HG03280 (cell line): ENCODE results near the gene MID1.

Experiments used
- ATAC-seq: cut with Tn5 transposase; IDR thresholded peaks from one replicate; pipeline ENCODE4 v1.9.1; 2021; ENCODE audit warnings: mild to moderate bottlenecking, moderate library complexity; ENCODE audit not compliant: unreplicated experiment

The MID1 gene

DNA sequence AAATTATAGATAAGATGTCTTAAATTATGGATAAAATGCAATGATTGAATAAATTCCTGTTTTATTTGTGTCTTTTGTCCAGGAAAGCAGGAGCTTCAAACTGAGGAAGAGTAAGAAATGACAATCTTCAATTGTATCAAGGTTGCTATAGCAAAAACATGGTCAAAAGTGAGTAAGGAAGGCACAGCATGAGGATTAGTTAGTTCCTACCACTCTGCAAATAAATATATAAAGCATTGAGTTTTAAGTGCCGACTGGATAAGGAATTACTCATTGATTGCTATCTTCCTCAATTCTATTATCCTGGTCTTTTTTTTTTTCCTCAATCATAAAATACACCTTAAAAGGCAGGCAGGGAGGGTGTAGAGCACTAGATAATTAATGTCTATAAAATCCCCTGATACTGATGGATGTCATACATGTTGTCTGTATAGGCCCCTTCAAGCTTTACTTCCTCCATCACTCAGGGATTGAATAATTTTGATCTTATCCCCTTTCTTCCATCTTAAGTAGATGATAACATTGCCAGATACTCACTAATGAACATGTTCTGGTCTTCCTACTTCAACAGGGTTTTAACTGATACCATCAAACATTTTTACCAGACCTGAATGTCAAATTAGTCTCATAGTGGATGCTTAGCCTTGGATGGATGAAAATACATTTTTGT lies 86.6 kb downstream of the MID1 start:
- no peak for ATAC-seq

DNA sequence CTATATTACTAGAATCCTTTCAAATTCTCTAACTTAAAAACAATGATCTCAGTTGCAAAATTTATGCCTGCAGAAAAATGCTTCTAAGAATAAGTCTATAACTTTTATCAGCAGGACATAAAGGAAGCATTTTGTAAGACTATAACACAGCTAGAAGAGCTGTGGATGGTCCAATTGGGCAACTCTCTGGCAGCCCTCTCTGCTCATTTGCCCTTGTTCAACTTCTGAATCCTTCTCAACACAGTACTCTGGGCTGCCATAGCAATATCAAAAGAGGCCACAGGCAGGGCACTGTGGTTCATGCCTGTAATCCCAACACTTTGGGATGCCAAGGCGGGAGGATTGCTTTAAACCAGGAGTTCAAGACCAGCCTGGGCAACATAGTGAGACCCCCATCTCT lies 88.5 kb downstream of the MID1 start:
- ATAC-seq: no peak

DNA sequence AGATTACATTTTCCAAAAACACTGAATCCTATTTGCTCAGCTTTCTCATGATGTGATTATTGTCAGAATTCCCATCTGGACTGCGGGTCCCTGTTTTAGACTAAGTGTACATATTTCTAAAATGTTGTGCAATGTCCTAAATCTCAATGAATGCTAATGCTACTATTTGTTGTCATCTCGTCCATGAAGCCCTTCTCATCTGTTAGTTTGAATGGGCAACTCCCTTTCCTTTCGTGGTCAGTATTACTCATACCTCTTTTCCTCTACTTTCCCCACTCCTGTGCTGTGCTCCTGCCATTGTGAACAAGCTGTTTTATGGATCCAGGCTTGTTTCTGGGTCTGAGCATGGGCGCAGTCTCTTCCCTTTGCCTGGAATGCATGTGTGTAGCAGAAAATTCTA lies 91.0 kb downstream of the MID1 start:
- no peak for ATAC-seq

DNA sequence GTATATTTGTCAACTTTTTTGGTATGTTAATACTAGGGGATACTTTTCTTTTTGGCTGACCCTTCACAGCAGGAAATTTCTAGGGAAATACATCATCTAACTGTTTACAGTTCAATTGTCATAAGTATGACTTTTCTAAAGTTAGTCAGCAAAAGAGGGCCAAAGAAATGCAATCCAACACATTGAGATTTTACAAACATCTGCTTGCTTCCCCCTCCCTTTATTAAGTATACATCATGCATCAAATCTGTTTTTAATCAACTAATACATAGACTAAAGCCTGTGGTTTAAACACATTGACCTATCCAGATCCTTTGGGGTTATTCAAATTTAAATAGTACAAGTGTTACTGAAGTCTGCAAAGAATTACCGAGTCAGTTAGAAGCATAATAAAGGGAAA lies 93.9 kb downstream of the MID1 start:
- ATAC-seq: no peak

DNA sequence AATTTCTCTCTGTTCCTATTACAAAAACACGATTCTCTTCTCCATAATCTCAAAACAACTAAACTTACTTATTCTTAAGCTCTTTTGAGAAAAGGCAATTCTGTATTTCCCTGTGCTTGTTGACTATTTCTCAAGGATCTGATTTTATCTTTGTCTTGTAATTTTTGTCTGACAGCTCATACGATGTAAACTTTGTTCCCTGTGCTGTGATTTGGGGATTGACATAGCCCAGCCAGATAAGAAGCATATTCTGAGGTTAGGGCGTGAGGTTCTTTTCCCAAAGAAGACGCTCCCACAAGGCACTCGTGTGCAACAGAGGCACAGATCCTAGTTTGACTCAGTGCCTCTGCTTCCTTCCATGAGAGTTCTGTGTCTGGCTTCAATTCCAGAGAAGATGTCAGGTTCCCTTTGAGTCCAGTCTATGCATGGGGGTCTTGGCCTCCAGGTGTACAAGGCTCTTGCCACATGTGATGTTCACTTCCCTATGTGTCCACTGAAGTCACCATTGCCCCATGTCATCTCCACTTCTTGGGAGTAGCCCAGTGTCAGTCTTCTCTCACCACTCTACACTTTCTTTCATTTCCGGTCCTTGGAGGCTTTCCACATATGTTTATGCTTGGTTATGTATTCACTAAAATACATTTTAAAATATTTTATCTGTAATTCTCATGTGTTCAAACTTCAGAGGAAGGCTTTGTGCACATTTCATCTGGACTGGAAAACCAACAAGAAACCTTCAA lies 94.8 kb downstream of the MID1 start:
- no peak for ATAC-seq

DNA sequence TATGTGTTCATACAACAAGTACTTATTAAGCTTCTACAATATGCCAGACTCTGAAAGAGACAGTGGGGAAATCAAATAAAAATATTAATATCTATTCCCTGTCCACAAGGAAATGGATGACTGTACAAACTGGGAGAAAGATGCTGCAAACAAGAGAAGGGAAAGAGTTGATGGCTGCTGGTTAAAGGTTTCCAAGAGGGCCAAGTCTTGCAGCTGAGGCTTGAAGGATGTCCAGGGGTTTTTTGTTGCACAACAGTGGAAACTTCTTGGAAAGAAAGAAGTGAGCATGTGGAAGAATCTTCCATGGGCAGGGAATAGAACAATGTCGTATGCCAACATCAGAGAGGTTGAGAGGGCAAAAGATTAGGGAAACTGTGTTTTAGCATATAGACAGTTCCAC lies 95.8 kb downstream of the MID1 start:
- ATAC-seq: no peak

DNA sequence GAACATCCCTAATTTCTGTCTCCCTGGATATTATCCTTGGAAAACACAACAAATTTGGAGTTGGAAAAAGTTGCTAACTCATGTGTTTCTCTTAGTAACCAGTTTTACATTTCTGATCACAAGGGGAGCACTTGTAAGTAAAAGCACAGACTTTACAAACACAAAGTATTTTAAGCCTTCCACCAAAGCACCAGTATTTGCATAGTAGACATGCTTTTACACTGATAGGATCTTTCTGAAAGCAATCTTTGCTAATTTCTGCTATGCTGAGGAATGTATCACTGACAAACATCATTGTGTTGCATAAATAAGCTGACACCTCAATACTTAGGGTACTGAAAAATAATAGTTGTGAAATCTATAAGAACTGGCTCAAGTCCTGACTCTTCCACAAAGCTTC lies 100.6 kb downstream of the MID1 start:
- no peak for ATAC-seq

DNA sequence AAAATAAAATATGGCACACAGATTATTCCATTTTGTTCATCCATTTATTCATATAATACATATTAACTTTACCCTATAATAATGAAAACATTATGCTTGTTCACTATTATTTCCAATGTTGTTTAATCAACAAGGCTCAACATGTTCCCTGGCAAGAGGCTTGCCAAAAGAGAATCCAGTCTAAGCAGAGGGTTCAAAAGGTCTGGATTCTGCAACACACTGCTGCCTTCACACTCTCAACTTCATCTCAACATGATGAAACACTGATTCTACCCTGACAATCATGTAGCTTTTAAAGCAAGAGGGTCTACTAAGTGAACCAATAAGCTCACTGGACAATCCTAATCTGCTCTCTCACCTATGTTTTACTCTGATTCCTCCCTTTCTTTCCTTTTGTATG lies 101.1 kb downstream of the MID1 start:
- no peak for ATAC-seq

DNA sequence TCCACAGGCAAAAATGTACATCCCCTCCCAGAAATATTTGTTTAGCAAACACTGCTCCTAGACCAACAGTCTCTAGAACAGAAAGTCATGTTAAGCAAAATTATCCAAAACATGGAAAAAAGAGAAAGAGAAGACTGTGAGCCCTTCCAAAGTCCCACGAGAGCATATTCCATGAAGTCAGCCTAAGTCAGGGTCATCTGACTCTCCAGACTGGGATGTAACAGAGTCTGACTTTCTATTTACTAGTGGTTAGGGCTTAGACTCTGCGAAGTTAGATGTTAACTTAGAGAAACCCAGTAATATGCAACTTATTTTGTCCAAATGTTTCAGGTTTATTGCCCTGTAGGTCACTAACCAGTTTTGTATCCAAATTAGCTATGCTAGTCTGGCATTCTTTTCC lies 102.3 kb downstream of the MID1 start:
- ATAC-seq: no peak

DNA sequence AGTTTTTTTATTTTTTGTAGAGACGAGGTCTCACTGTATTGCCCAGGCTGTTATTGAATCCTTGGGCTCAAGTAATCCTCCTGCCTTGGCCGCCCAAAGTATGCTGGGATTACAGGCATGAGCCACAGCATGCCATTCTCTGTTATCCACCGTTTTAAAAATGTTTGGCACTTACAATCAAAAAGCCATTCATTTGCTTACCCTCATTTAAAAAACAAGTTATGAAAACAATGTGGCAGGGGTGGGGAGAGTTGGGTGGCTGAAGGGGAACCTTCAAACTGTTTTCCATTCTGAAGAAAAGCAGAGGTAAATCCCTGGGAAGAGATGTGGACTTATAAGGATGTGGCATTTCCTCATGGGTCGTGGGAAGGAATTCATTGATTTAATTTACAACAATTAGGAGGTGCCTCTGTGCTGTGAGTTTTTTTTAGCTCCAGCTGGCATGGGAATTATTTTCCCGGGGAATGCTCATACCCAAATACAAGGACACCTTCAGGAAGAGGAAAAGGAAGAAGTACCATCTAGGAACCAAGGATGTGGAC lies 103.5 kb downstream of the MID1 start:
- no peak for ATAC-seq

DNA sequence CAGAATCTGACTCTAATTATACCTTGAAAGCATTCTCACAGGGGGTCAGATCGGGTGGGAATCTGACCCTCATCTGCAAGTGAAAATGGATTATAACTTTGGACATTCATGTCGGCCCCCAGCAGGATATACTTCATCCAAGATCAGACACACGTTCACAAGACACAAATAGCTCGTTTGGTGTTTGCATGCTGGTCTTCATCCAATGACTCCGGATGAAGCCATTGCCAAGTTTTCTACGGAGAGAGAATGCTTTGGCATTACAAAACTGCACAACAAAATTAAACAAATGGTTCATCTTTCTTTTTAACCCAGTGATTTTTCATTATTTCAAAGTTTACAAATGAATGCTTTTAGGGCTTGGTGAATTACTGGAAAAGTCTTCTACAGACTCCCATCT lies 105.5 kb downstream of the MID1 start:
- no peak for ATAC-seq

DNA sequence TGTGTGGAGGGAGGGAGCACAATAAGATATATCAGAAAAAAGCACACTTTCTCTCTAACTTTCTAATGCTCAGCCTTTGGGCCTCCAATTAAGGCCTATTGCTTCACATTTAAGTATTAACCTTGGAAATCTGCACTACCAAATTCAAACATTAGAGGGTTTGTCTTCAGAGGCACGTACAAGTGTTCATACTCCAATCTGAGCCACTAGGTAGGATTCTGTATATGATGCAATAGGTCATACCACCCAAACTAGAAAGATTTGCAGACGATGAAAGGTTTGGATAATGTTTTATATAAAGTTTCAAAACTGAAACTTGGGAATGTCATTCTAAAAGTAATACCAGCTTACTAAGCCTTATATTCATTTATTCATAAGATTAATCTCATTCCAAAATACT lies 106.4 kb downstream of the MID1 start:
- ATAC-seq: no peak

DNA sequence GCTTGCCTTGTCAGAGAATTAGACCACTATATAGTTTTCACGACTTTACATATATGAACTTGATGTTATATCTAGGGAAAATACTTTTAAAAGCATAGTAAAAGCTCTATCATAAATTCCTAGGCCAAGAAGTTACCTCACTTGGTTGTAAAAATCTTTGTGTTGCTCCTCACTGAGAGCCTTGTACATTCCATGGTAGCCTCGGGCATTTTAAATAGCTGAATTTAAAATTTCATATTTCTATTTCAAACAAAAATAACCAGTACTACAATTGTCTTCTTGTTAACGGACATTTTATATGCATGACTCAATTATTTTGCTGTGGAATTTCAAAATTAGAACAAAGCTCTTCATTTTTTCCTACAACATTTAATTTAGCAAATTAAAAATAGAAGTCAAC lies 107.6 kb downstream of the MID1 start:
- no peak for ATAC-seq

DNA sequence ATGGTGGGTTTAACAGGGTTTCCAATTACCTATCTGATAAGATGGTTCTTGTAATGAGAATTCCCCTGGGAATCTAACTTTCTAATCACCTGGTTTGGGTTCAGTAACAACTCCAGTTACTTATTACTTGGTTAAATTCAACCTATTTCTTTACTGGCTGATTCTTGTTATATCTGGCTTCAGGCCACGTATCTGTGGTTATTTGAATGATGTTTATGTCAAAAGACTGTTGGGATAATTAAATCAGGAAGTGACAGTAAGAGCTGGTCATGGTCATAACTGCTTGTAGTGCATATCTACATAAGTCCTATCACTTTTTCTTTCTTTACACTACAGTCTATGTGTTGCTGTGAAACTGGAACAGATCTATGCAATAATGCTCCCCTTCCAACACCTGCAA lies 108.1 kb downstream of the MID1 start:
- ATAC-seq: no peak

DNA sequence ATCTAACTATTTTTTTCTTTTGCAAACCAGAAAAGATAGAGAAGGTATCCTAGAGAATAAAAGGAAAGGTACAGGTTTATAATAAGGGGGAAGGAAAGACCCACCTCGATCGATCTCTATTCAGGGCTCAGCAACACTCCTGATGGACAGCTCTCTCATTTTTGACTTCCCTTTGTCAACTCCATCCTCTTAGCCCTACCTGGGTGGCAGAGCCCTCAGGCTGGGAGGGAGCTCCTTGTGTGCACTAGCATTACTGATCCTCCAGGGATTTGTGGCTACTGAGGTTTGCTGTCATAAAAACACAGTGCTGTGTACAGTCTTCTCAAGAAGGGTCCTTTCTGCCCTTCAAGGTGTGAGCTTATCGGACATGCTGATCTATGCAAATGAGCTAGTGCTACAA lies 111.0 kb downstream of the MID1 start:
- no peak for ATAC-seq

DNA sequence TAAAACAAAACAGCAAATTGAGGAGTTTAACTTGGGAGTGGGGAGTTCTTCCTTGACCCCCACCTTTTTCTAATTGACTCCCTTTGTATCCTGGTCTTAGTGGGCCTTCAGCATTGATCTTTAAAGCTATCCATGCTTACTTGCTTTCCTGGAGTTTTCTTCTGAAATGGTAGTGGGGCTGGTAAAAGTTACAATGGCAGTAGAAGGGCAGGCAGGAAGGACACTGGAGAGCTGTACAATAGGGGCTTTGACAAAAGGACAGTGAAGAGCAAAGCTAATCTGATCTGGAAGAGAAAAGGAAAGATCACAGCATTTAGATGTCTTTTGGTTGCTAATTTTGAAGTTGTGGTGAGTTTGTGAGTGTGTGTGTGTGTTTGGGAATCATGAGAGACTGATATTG lies 111.5 kb downstream of the MID1 start:
- ATAC-seq: no peak

DNA sequence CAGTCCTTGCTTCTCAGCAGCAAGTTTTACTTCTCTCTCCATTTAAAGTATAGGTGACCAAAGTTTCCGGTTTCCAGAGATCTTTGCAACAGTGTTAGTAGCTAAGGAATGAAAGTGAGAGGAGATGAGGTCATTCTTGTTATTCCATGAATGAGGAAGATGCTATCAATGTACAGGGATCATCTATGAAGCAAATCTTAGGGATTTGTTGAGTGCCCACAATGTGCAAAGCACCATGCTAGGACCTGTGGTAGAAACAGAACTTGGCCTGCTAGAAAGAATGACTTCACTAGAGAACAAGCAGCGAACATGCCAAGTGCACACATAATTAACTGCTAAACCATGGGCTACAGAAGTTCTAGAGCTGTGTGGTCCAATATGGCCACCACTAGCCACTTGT lies 112.5 kb downstream of the MID1 start:
- no peak for ATAC-seq

DNA sequence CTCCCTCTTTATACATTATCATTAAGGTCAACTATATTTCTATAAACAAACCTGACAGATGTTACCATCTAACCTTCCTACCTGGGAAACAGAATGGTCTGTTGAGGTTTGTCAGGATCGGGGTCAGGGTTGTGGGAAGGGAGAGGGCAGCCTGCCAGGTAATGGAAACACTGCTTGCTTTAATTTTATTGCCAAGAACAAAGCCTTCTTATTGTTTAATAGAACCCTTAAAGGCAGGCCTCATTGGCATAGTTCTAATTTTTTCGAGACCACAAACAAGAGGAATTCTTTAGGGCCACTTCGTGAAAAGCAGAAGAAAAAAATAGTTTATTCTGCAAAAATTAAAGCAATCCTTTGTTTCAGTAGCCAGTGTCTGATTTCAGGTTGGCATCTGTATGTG lies 113.2 kb downstream of the MID1 start:
- ATAC-seq: no peak

DNA sequence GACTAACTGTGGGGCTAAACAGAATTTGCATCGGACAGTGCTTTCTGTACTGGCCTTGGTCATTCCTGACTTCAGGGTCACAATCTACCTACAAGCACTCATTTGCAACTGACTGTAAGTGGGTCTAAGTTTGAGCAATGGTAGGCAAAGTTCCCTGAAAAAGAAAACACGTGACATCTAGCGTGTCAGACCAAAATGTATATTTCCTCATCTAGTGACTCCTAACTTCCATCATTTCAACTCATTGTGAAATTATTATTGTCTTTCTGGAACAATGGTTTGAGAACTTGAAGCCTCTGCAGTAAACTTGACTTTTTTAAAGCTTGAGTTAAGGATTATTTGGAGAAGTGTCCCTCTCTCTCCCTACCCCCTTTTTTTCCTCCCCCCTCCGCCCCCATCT lies 113.6 kb downstream of the MID1 start:
- no peak for ATAC-seq

DNA sequence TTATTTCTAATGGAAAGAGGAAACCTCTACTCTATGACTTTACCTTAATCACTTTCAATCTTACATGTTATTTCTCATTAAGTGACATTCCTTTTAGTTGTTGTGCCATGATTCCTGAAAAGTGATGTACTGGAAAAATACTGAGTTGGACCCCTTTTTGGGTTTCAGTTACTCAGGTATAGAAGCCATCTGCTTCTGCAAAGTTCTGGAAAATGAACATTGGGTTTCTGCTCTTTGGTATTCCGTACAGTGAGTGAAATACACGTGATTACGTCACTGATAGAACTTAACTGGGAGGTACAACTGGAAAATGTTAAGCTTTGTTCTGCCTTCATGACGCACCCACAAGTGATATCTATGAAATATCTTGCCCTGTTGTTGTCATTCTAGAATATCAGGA lies 114.7 kb downstream of the MID1 start:
- no peak for ATAC-seq

DNA sequence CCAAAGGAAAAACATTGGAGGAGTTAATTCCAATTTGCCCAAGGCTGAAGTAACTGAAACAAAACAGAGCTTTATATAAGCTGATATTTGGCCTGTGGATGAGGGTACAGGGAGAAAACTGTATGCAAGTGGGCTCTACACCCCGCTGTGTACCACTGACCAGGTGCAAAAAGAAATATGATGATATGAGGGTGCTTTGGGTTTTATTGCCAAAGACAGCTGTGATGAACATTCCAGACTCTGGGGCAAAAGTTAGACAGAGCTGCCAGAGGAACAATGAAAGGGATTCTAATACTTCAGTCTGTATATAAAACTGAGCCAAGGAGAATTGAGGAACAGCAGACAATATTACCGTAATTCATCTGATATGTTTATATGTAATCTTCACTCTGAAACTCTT lies 117.4 kb downstream of the MID1 start:
- no peak for ATAC-seq

DNA sequence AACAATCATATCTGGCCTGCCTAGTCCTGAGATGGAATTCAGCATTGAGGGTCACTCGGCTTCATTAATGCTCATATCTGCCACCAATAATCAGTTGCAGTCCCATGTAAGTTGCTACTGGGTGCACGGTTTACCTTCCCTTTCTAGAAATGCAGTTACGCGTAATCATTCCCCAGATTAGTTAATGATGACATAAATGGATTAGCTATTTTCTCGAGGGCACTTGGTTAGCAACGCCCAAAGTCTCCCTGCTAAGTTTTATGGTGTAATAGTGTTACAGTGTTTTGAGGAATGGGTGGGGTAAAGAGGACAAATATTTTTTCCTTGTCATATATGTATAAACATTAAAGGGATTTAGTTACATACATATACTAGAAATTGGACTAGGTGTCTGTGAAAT lies 118.8 kb downstream of the MID1 start:
- ATAC-seq: no peak
